Islet of Langerhans (tissue), 1 donor: ENCODE measurements around the gene DOCK3.

Source experiments
- FAIRE-seq: peaks from one replicate; lab custom pipeline; 2011; peaks lifted over from hg19 to GRCh38; lab: Jason Lieb, UNC

Gene DOCK3

GRCh38 chr3:51328206-51328605, 653.5 kb downstream of the DOCK3 start:
- FAIRE-seq, result no peak

GRCh38 chr3:51330046-51330445, 655.3 kb downstream of the DOCK3 start:
- no peak for FAIRE-seq

GRCh38 chr3:51332156-51332555, 657.4 kb downstream of the DOCK3 start:
- FAIRE-seq, result no peak

- no peak for FAIRE-seq
Measured at GRCh38 chr3:51333021-51333420, 658.3 kb downstream of the DOCK3 start.

GRCh38 chr3:51336261-51336660, 661.5 kb downstream of the DOCK3 start:
- no peak for FAIRE-seq

- FAIRE-seq, result no peak
Measured at GRCh38 chr3:51337666-51338065, 662.9 kb downstream of the DOCK3 start.

GRCh38 chr3:51338632-51339031, 663.9 kb downstream of the DOCK3 start:
- FAIRE-seq, result no peak

GRCh38 chr3:51340013-51340829, 665.5 kb downstream of the DOCK3 start:
- no peak for FAIRE-seq

- no peak for FAIRE-seq
Measured at GRCh38 chr3:51340989-51341636, 666.4 kb downstream of the DOCK3 start.

GRCh38 chr3:51343918-51344687, 669.4 kb downstream of the DOCK3 start:
- no peak for FAIRE-seq

- FAIRE-seq, result no peak
Measured at GRCh38 chr3:51350751-51351150, 676.0 kb downstream of the DOCK3 start.

GRCh38 chr3:51353131-51353530, 678.4 kb downstream of the DOCK3 start:
- FAIRE-seq, result no peak

GRCh38 chr3:51353691-51354090, 679.0 kb downstream of the DOCK3 start:
- FAIRE-seq, result no peak

GRCh38 chr3:51354172-51354571, 679.4 kb downstream of the DOCK3 start:
- no peak for FAIRE-seq

- no peak for FAIRE-seq
Measured at GRCh38 chr3:51354731-51355615, 680.2 kb downstream of the DOCK3 start.

- FAIRE-seq, result no peak
Measured at GRCh38 chr3:51355891-51356578, 681.3 kb downstream of the DOCK3 start.

- no peak for FAIRE-seq
Measured at GRCh38 chr3:51357856-51358255, 683.1 kb downstream of the DOCK3 start.

- FAIRE-seq, result no peak
Measured at GRCh38 chr3:51358981-51359380, 684.3 kb downstream of the DOCK3 start.

GRCh38 chr3:51360806-51361205, 686.1 kb downstream of the DOCK3 start:
- FAIRE-seq, result no peak

GRCh38 chr3:51361746-51362145, 687.0 kb downstream of the DOCK3 start:
- no peak for FAIRE-seq

GRCh38 chr3:51362476-51362875, 687.7 kb downstream of the DOCK3 start:
- no peak for FAIRE-seq
